ENCODE measurements around the gene PRKAR1B. TPM values are rescaled to one million over a fixed set of nuclear protein-coding genes. Genes with fewer than 3 reads are reported as not detected.

Gene PRKAR1B
- total RNA-seq, 4 donors from 2014 or later = 7.3 to 15.6 (median 12.3) TPM

DNA sequence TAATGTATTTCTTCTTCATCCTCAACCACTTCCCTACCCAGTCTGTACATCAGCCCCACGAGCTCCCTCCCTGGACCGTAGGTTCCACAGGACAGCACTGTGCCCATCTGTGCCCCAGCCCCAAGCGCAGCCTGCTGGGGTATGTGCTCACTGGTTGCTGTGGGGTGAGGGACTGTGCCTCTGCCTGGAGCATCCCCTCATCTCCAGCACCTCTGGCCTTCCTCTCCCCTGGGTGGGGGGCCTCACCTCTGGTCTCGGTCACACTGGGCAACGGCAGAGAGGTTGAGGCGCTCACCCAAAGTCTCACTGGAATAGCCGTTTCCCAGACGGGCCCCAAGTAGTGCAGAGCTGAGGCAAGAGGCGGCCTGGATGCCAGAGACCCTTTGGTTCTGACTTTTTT lies 1.5 kb upstream of the PRKAR1B start:
- Histone ChIP-seq H3K36me3 (peaks cover 4 to 10% of the 10 kb centered on the region in 2 donors), H3K27me3 (no peaks in the 10 kb centered on the region), H3K4me3 (replicated peaks in 1 of 3) (no peak overlapping the region), H3K4me1 (peaks cover 14 to 16% of the 10 kb centered on the region in 2 donors), H3K27ac (no peak overlapping the region), H3K9me3 (no peaks in the 10 kb centered on the region)
- 87 to 93% methylated on average over 9 of the region's 9 CpGs for WGBS, 2 donors
- intact Hi-C loops (cut with DNase I) = no loop called here
- no peak for DNase-seq
- no peak for TF ChIP-seq POLR2A (IDR thresholded peaks at IDR 0.05)
- no peak for TF ChIP-seq CTCF (IDR thresholded peaks at IDR 0.05)

DNA sequence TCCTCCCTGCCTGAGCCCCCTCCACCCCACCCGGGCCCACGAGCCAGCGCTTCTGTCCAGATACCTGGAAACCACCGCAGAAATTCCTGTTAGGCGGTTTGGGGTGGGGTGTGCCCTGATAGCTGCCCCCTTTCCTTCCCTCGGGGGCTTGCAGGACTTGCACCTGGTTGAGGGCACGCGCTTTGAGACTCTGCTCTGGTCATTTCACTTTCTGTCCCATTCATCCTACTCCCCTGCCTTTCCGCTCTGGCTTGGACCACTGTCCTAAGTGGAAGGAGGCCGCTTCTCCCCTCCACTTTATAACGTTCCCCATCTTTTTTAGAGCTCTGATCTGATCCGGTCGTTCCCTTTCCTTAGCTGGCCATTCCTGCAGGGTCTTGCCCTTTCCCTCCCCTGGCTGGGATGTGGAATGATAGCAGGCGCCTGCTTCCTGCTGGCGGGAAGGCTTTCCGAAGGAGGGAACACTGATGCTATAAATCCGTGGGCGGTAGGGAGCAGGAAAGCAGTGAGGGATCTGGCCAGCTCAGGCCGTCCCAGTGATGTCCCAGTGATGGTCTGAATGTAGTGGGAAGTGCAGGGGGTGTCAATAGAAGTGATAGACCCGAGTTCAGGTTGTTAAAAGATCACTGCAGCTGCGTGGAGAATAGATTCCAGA lies 852 bp upstream of the PRKAR1B start:
- DNase-seq = no peak
- intact Hi-C loops (cut with DNase I) = no loop called here
- Histone ChIP-seq H3K9me3 (no peaks in the 10 kb centered on the region), H3K27me3 (no peaks in the 10 kb centered on the region), H3K36me3 (peaks cover 4 to 10% of the 10 kb centered on the region in 2 donors), H3K27ac (no peak overlapping the region), H3K4me3 (replicated peaks in 1 of 3) (peak overlapping the region in 1 of 3 donors; percentile 80), H3K4me1 (peaks cover 14 to 16% of the 10 kb centered on the region in 2 donors)
- WGBS, 2 donors = 40 to 42% methylated on average over 19 to 21 of the region's 21 CpGs
- TF ChIP-seq POLR2A (IDR thresholded peaks at IDR 0.05) (no peak), CTCF (IDR thresholded peaks at IDR 0.05) (no peak)

DNA sequence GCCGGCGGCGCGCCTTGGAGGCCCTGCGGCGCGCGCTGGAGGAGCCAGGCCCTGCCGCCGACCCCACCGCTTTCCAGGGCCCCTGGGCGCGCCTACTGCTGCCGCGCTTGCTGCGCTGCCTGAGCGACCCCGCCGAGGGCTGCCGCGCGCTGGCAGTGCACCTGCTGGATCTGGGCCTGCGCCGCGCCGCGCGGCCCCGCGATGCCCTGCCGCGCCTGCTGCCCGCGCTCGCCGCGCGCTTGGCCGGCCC lies 302 bp downstream of the PRKAR1B start:
- Histone ChIP-seq H3K27ac (peak overlapping the region in 1 of 3 donors; percentile 24), H3K9me3 (no peaks in the 10 kb centered on the region), H3K27me3 (no peaks in the 10 kb centered on the region), H3K4me1 (peaks cover 14 to 16% of the 10 kb centered on the region in 2 donors), H3K36me3 (peaks cover 4 to 10% of the 10 kb centered on the region in 2 donors), H3K4me3 (replicated peaks in 1 of 3) (peak overlapping the region; percentile 38 to 86 (median 80))
- DNase-seq = peak in 1 of 2 donors; percentile 18
- 1% methylated on average over 24 of the region's 39 CpGs; no CpG with 5 or more reads in 1 of the 2 donors for WGBS, 2 donors
- TF ChIP-seq CTCF (IDR thresholded peaks at IDR 0.05) (no peak), POLR2A (IDR thresholded peaks at IDR 0.05) (no peak)
- intact Hi-C loops (cut with DNase I) = no loop called here

GRCh38 chr7:726084-726853 lies 812 bp downstream of the PRKAR1B start, which contains the start of gene DNAAF5:
Gene DNAAF5 (plus strand): TSS chr7:726699. CDS start chr7:726721, 22 bp downstream.
- intact Hi-C loops (cut with DNase I) = no loop called here
- H3K27me3 ChIP-seq = no peaks in the 10 kb centered on the region
- H3K4me3 ChIP-seq (replicated peaks in 1 of 3) = peak within 1 kb of the TSS; percentile 38 to 86 (median 80)
- 0 to 33% methylated on average over 10 to 13 of the region's 56 CpGs for WGBS, 2 donors
- H3K36me3 ChIP-seq = peaks cover 4 to 10% of the 10 kb centered on the region in 2 donors
- peaks cover 14 to 16% of the 10 kb centered on the region in 2 donors for H3K4me1 ChIP-seq
- H3K27ac ChIP-seq = peak within 1 kb of the TSS in 1 of 3 donors; percentile 24
- TF ChIP-seq CTCF (IDR thresholded peaks at IDR 0.05) (no peak), POLR2A (IDR thresholded peaks at IDR 0.05) (peak in 1 of 2 donors; percentile 44)
- DNase-seq = peak; percentile 82 to 83
- no peaks in the 10 kb centered on the region for H3K9me3 ChIP-seq

All from thyroid gland (tissue), 4 donors.